Measurements from ENCODE around the gene ACHE.
A peak's percentile ranks its signal among the peaks of the same experiment; 100 is the strongest.

ACHE gene

DNA sequence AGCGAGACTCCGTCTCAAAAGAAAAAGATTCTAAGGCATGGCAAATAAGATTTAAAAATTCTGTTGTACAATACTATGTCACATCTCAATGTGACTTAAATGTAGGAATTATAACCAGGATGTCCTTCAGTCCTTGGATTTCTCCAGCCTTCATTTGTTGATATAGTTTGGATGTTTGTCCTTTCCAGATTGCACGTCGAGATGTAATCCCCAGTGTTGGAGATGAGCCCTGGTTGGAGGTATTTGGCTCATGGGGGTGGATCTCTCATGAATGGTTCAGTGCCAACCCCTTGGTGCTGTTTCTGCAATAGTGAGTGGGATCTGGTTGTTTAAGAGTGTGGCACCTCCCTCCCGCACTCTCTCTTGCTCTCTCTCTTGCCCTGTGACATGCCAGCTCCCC lies 12.8 kb upstream of the ACHE start:
- DNase-seq (no peak), ATAC-seq (no peak)
- H3K27me3 Mint-ChIP-seq, result peaks cover 14% of the 10 kb centered on the region
- no peak overlapping the region for H3K4me3 Mint-ChIP-seq
- no peak overlapping the region for H3K27ac Mint-ChIP-seq
- no peaks in the 10 kb centered on the region for H3K4me1 Mint-ChIP-seq
- H3K9me3 Mint-ChIP-seq, result no peaks in the 10 kb centered on the region

DNA sequence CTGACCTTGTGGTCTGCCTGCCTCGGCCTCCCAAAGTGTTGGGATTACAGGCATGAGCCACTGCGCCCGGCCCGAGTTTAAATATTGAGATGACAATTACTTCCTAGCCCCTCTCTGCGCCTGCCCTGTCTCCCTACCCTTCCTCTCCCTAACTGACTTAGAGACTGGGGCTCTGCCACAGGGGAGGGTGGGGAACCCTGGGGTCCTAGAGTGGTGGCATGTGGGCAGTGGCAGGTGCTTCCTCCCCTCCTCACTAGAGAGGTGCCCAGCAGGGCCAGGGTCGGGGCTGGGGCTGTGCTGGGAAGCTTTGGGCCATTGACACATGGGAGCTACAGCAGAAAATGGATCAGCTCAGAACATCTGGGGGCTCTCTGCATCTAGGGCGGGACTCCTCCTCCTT lies 7.0 kb upstream of the ACHE start:
- no peak for ATAC-seq

DNA sequence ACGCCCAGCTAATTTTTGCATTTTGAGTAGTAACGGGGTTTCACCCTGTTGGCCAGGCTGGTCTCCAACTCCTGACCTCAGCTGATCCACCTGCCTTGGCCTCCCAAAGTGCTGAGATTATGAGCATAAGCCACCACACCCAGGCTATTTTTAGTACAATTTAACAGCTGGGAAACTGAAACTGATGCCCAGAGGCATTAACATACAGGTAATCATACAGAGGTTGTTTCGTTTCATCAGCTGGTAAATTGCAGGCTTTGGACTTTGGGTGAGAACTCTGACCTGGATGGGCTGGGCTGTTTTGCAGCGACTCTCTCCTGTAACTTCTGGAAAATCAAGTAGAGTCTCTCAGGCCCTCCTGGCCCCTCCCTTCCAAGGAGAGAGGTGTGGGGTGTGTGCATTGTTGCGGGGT lies 6.2 kb upstream of the ACHE start:
- DNase-seq (no peak), ATAC-seq (no peak)
- Mint-ChIP-seq H3K4me1 (peaks cover 4% of the 10 kb centered on the region), H3K4me3 (no peak overlapping the region), H3K9me3 (no peaks in the 10 kb centered on the region), H3K27ac (no peak overlapping the region), H3K27me3 (peaks cover 26% of the 10 kb centered on the region)

More for the DNA sequence above, 7.0 kb upstream of the ACHE start:
- Mint-ChIP-seq H3K27me3 (peaks cover 19% of the 10 kb centered on the region), H3K4me3 (no peak overlapping the region), H3K9me3 (no peaks in the 10 kb centered on the region), H3K27ac (no peak overlapping the region), H3K4me1 (no peaks in the 10 kb centered on the region)
- DNase-seq, result no peak

DNA sequence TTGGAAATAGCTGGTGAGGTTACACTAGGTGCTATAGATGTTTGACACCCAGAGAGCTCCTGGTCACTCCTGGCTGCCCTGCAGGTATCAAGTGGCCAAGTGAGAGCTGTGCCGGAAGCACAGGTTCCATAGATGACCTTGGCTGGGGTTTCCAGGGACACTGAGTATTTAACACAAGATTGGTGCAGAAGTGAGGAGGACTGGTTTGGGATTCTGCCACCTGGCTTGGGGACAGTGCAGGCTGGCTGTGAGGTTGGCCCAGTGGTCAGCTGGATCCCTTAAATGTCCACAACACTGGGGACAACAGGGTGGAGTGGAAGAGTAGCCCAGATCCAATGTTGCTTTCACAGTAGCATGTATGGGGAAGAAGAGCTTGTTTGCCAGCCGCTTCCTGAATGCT lies 5.3 kb upstream of the ACHE start:
- Mint-ChIP-seq H3K9me3 (no peaks in the 10 kb centered on the region), H3K27me3 (peaks cover 34% of the 10 kb centered on the region), H3K4me3 (no peak overlapping the region), H3K27ac (no peak overlapping the region), H3K4me1 (peaks cover 10% of the 10 kb centered on the region)
- DNase-seq (no peak), ATAC-seq (no peak)

DNA sequence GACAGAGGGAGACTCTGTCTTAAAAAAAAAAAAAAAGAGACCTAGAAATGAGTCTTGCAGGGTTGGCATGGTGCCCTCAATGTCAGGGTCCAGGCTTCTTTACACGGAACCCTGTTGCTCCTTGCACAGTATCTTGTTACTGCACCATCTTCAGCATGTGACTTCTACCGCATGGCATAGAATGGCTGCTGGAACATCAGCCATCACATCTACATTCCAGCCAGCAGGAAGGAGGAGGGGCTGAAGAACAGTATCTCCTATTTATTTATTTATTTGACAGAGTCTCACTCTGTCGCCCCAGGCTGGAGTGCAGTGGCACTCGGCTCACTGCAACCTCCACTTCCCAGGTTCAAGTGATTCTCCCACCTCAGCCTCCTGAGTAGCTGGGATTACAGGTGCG lies 3.7 kb upstream of the ACHE start:
- no peaks in the 10 kb centered on the region for H3K9me3 Mint-ChIP-seq
- ATAC-seq (no peak), DNase-seq (no peak)
- peaks cover 20% of the 10 kb centered on the region for H3K4me1 Mint-ChIP-seq
- H3K4me3 Mint-ChIP-seq, result no peak overlapping the region
- peaks cover 48% of the 10 kb centered on the region for H3K27me3 Mint-ChIP-seq
- H3K27ac Mint-ChIP-seq, result no peak overlapping the region

DNA sequence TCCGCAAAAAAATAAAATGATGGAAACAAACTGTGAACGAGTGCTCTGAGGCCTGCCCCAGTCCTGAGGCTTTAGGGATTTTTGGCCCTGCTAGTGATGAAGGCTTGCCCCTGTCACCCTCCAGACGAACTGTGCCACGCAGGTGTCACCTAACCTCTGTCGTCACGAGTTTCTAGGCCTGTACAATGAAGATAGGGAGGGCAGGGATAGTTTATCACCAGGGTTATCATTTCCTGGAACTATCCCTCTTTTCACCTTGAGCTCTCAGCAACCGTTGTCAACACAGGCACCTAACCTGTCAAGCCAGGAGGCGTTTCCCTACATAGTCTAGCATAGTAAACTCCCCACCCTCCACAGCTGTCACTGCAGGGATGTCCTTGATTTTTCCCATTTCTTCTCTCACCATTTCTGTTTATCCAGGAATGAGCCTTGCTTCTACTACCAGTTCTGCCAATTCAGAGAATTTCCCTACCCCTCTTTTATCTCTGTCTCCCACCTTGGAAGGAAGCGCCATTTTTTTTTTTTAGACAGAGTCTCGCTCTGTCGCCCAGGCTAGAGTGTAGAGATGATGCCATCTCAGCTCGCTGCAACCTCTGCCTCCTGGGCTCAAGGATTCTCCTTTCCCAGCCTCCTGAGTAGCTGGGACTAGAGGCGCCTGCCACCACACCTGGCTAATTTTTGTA lies 2.2 kb upstream of the ACHE start:
- DNase-seq (no peak), ATAC-seq (no peak)
- Mint-ChIP-seq H3K4me3 (no peak overlapping the region), H3K4me1 (peaks cover 20% of the 10 kb centered on the region), H3K27me3 (peaks cover 63% of the 10 kb centered on the region), H3K27ac (no peak overlapping the region), H3K9me3 (no peaks in the 10 kb centered on the region)

DNA sequence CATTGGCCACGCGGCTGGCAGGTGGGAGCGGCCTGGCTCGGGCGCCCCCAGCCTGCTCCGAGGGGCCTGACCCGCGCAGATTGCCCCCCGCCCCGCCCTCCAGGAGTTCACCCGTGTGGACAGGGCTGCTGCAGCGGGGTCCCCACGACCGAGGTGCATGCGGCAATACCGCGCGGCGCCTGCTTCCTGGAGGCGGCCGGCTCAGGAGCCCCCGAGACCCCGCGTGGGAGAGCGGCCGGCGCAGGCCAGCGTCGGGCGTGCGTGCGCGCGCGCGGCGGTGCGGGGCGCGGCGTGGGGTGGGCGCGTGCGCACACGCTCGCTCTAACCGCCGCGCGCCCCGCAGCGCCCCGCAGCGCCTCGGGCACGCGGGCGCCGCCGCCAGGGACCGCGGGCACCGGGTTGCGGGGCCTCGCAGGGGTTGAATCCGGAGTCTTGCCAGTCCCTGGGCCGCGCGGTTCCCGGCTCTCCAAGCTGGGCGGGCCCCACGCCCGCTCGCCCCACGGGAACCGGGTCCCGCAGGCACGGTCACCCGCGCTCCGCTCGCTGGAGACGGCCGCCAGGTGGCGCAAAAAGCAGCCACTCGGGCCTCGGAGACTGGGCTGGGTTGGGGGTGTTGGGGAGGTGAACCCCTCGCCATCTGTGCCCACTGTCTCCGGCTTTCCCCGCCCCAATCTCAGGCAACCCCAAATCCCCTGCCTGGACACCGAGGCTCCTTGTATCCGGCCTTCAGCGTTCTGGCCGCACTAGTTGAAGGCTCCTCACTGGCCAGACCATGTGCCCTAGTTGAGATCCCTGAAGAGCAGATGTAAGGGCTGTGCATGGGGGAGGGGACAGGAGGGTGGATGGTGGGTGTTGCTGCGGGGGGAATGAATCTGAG lies 1.3 kb upstream of the ACHE start:
- no peak overlapping the region for H3K27ac Mint-ChIP-seq
- DNase-seq (peak in 1 of 2 donors; percentile 53), ATAC-seq (peak; percentile 38)
- H3K4me3 Mint-ChIP-seq, result peak overlapping the region; percentile 53 to 77
- H3K9me3 Mint-ChIP-seq, result no peaks in the 10 kb centered on the region
- peaks cover 72% of the 10 kb centered on the region for H3K27me3 Mint-ChIP-seq
- peaks cover 20% of the 10 kb centered on the region for H3K4me1 Mint-ChIP-seq

DNA sequence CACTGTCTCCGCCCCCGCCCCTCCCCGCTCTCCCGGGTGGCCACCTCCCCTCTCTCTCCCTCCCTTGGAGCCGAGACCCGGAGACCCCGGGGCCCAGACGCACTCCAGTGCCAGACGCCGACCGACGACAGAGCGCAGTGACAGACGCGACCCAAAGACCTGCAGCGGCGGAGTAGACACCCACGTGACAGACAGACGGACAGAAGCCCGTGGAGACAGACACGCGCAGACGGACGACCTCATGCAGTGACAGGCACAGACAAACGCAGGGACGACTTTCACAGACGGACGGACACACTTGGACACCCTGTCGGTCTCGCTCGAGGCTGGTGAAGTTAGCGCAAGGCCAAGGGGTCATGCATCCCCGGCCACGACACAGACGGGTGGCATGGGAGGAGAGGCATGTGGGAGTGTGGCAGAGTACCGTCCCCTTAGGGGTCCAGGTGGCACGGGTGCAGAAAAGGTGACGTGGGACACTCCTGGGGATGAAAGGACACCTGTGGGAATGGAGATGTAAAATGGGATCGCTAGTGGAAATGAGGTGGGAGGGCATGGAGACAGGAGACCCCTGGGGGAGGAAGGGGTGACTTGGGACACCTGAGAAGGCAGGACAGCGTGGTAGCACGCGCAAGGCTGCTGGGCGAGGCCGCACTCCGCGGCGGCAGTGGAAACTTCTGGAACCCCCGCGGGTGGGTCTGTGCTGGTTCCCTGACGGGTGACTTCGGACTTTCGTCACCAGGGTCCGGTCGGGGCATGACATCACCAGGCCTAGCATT lies 456 bp upstream of the ACHE start:
- peaks cover 25% of the 10 kb centered on the region for H3K4me1 Mint-ChIP-seq
- no peaks in the 10 kb centered on the region for H3K9me3 Mint-ChIP-seq
- peaks cover 78% of the 10 kb centered on the region for H3K27me3 Mint-ChIP-seq
- H3K27ac Mint-ChIP-seq, result peak overlapping the region in 1 of 2 donors; percentile 29
- DNase-seq, result peak in 1 of 2 donors; percentile 45
- ATAC-seq, result peak; percentile 40
- H3K4me3 Mint-ChIP-seq, result peak overlapping the region; percentile 74 to 77

DNA sequence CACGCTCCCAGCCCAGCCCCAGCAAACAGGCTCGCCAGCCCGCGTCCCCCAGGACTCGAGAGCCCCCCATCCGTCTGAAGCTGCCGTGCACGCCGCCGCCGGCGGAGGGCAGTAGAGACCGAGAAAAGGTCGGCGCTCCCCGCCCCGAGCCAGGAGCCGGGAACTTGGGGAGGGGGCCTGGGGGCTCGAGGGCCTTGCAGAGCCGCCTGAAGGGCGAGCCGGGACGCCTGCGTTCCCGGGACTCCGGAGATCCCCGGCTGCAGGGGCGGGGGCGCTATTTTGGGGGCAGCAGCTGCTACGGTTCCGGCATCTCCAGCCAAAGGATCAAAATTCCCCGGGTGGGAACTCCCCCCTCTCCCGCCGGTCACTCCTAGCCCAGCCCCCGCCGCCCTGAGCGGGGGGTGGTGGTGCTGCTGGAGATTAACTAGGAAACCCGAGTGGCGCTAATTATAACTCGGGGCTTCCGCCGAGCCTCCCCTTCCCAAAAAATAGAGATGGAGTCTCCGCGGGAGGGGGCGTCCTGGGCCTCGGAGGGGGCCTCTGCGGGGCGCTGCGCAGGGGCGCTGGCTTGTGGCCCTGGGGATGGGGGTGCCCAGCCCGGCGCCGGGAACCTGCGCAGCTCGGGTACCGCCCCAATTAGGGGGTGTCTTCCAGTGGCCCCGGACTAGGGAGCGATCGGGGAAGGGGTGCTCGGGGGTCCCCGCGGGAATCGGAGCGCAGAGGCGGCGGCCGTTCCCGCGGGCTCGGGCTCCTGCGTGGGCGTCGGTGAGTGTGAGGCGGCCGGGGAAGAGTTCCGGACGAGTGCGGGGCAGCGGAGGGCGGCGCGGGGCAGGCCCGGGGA lies 608 bp downstream of the ACHE start:
- Mint-ChIP-seq H3K9me3 (no peaks in the 10 kb centered on the region), H3K4me3 (peak overlapping the region; percentile 58), H3K27ac (no peak overlapping the region), H3K4me1 (peaks cover 36% of the 10 kb centered on the region), H3K27me3 (peaks cover 83% of the 10 kb centered on the region)
- DNase-seq (peak; percentile 66 to 74), ATAC-seq (peak; percentile 19)

DNA sequence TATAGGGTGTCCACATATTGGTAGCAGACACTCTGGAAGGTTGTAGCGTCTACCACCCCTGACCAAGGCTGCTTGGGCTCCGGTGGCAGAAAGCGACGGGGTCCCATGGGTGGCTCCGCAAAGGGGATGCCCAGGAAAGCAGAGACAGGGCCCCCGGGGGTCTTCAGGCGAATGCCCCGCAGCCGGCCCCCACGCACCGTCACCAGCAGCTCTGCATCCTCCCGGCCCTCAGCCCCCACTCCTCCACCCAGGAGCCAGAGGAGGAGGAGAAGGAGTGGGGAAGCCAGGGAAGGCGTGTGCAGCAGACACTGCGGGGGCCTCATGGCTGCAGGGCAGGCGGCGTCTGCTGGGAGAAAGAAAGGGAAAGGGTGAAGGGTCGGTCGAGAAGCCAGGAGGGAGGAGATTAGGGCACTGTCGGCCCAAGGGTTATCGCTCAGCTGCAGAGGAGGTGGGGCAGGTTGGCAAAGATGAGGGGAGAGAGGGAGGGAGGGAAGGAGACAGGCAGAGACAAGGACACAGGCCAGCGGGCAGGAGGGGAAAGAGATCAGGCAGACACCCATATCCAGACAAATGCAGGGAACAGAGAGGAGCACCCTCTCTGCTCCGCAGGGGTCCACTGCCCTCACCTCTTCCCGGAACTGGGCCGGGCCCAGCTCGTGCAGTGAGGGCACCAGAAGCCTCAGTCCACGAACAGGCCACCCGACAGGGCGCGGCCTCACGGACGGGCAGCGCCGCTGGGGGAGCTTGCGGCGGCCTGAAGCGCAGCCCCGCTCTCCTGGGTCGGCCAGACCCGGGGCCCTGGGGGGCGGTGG lies 1.6 kb downstream of the ACHE start:
- DNase-seq (no peak), ATAC-seq (no peak)
- Mint-ChIP-seq H3K27ac (no peak overlapping the region), H3K27me3 (peaks cover 84% of the 10 kb centered on the region), H3K4me3 (peak overlapping the region; percentile 54 to 59), H3K4me1 (peaks cover 40% of the 10 kb centered on the region), H3K9me3 (no peaks in the 10 kb centered on the region)

DNA sequence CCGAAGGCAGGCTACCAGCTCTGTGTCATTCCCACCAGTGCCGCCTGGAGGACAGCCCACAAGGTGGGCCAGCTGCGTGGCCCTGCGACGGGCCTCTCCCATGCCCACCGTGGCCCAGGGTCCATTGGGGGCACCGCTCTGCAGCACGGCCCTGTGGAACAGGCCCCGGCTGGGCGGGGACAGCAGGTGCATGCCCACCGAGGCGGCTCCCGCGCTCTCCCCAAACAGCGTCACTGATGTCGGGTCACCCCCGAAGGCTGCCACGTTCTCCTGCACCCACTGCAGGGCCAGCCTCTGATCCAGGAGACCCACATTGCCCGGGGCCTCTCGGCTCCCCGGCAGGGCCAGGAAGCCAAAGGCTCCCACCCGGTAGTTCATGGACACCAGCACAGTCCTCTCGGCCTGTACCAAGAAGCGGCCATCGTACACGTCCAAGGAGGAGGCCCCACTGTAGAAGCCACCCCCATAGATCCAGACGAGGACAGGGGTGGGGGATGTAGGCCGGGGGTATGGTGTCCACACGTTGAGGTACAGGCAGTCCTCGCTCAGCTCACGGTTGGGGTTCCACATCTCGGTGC lies 2.3 kb downstream of the ACHE start:
- Mint-ChIP-seq H3K27me3 (peaks cover 81% of the 10 kb centered on the region), H3K27ac (no peak overlapping the region), H3K4me1 (peaks cover 44% of the 10 kb centered on the region), H3K9me3 (no peaks in the 10 kb centered on the region), H3K4me3 (peak overlapping the region in 1 of 2 donors; percentile 21)
- DNase-seq (no peak), ATAC-seq (no peak)

DNA sequence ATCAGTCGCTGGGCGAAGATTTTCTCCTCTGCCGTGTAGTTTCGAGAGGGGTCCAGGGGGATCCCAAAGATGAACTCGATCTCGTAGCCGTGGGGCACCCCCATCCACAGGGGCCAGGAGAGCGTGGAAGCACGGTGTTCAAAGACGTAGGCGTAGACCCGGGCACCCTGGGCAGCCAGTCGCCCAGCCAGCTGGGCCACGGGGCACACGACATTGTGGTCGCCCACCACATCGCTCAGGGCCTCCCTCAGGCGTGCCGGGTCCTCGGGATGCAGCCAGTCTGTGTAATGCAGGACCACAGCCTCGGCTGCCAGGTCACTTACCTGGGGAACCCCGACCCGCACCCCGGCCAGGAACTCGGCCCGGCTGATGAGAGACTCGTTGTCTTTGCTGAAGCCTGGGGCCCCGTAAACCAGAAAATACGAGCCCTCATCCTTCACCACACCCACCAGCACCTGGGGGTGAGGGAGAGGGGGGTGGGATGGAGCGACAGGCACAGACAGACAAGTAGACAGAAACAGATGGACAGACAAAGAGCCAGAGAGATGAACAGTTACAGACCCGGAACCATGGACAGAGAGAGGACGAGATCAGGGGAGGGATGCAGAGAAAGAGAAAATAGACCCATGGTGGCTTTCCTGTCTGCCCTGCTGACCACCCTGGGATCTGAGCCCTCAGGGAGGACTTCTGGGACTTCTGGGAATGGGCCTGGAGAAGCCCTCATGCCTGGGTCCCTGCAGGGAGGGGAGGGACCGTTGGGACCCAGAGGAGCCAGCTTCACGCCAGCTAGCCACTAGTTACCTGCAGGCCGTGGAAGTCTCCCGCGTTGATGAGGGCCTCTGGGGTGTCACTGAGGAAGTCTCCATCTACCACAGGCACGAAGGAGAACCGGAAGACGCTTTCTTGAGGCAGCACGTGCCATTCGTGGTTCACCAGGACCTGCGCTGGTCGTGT lies 3.0 kb downstream of the ACHE start:
- H3K27ac Mint-ChIP-seq, result no peak overlapping the region

DNA sequence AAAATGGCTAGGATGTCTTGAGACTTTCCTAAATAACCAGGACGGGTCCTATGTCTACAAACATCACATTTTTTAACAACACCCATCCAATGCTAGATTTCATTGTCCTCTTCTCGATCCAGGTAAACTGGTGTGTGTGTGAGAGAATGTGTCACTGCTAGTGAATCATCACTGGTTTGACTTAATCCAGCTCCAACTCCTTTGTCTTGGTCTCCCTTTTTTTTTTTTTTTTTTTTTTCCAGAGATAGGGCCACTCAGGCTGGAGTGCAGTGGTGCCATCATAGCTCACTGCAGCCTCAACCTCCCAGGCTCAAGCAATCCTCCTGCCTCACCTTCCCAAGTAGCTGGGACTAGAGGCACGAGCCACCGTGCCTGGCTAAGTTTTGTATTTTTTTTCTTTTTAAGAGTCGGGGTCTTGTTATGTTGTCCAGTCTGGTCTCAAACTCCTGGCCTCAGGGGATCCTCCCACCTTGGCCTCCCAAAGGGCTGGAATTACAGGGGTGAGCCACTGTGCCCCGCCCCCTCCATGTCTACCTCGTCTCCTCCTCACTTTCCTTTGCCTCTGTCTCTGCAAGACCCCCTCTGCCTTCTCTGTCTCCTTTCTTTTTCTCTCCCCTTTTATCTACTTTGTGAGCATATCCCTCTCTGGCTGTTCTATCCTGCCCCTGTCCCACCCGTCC lies 4.0 kb downstream of the ACHE start:
- ATAC-seq (no peak), DNase-seq (no peak)
- Mint-ChIP-seq H3K9me3 (no peaks in the 10 kb centered on the region), H3K4me3 (peak overlapping the region; percentile 87 to 94), H3K27me3 (peaks cover 66% of the 10 kb centered on the region), H3K27ac (no peak overlapping the region), H3K4me1 (peaks cover 56% of the 10 kb centered on the region)

More for the DNA sequence above, 3.0 kb downstream of the ACHE start:
- H3K27me3 Mint-ChIP-seq, result peaks cover 74% of the 10 kb centered on the region
- H3K4me1 Mint-ChIP-seq, result peaks cover 51% of the 10 kb centered on the region
- no peak for DNase-seq
- H3K9me3 Mint-ChIP-seq, result no peaks in the 10 kb centered on the region
- no peak overlapping the region for H3K4me3 Mint-ChIP-seq
- no peak for ATAC-seq
